ENCODE data around the gene ARHGEF4.
"Not testable (repeated sequence)": the region's sequence is repeated elsewhere in the genome, so short reads cannot be mapped to it uniquely, and the experiment has no call there.

ARHGEF4 gene

GRCh38 chr2:130884013-130884412, 47.3 kb downstream of the ARHGEF4 start:
- no peak for DNase-seq (ENCODE audit: low read depth in 3 of 3, low spot score in 1 of 3)

GRCh38 chr2:130884503-130884902, 47.8 kb downstream of the ARHGEF4 start:
- DNase-seq (ENCODE audit: low read depth in 3 of 3, low spot score in 1 of 3), result no peak

DNA sequence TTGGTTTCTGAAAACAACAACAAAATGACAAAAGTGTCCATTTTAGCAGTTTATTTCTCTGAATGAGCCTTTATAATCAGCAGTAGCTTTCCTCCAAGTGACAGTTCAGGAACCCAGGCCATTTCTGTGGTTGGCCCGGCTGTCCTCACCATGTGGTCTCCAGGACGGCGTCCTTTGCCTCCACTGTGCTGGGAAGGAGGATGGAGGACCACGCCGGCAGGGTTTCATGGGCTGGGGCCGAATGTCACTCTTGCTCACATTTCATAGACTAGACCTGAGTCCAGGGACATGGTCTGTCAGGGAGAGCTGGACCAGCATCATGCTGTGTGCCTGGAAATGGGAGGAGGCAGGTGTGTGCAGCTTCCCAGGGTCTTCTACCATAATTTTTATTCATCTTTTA, 50.9 kb downstream of the ARHGEF4 start:
- no peak for DNase-seq (ENCODE audit: low read depth in 3 of 3, low spot score in 1 of 3)

GRCh38 chr2:130890941-130891669, 54.4 kb downstream of the ARHGEF4 start:
- DNase-seq (ENCODE audit: low read depth in 3 of 3, low spot score in 1 of 3), result no peak

- no peak for DNase-seq (ENCODE audit: low read depth in 3 of 3, low spot score in 1 of 3)
These were observed 55.3 kb downstream of the ARHGEF4 start for GRCh38 chr2:130891966-130892365.

GRCh38 chr2:130892793-130893785, 56.4 kb downstream of the ARHGEF4 start:
- DNase-seq (ENCODE audit: low read depth in 3 of 3, low spot score in 1 of 3), result no peak

GRCh38 chr2:130894326-130894942, 57.7 kb downstream of the ARHGEF4 start:
- DNase-seq (ENCODE audit: low read depth in 3 of 3, low spot score in 1 of 3), result no peak

- DNase-seq (ENCODE audit: low read depth in 3 of 3, low spot score in 1 of 3), result no peak
These were observed 60.1 kb downstream of the ARHGEF4 start for GRCh38 chr2:130896813-130897212.

DNA sequence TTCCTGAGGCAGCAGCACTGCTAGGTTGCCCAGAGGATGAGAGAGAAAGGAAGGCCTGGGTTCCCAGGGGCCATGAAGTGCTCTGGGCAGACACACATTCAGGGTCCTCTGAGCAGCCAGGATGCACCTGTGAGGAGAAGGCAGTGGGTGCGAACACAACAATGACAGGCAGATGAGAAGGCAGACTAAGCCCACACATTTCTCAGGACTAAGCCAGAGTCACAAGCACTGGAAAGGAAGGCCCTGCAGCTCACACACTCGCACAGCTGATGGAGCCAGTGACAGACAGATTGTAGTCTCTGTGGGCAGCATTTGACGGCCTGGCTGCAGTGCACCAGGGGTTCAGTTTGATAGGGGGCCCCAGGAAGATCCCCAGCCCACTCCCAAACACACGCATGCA, 61.8 kb downstream of the ARHGEF4 start:
- no peak for DNase-seq (ENCODE audit: low read depth in 3 of 3, low spot score in 1 of 3)

- no peak for DNase-seq (ENCODE audit: low read depth in 3 of 3, low spot score in 1 of 3)
These were observed 62.6 kb downstream of the ARHGEF4 start for GRCh38 chr2:130899306-130899705.

DNA sequence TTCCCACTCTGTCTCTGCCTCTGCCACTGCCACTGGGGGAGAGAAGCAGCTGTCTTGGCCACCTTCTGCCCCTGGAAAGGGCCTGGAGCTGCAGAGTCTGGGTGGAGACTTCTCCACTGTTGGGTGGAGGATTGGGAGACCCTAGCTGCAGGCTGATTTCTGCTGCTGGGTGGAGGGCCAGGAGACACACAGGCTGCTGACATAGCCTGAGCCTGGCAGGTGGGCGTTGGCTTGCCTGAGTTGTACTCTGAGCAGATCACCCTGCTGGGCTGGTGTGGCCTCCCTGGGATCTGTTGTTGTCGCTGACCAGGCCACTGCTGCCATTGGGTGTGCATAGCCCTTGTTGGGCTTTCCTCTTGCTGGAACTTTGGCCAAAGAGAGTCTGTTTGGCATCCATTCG, 64.3 kb downstream of the ARHGEF4 start:
- no peak for DNase-seq (ENCODE audit: low read depth in 3 of 3, low spot score in 1 of 3)

DNA sequence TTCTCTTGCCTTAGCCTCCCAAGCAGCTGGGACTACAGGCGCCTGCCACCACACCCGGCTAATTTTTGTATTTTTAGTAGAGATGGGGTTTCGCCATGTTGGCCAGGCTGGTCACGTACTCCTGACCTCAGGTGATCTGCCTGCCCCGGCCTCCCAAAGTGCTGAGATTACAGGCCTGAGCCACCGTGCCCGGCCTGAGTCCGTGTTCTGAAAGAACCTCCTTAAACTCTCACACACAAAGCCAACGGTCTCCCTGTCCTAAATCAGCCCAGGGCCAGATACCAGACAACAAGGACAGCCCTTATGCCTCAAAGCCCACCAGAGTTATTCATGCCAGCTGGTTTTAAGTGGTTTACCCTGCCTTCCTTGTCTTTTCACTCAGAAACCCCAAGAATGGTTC, 64.9 kb downstream of the ARHGEF4 start:
- not testable (repeated sequence) for DNase-seq (ENCODE audit: low read depth in 3 of 3, low spot score in 1 of 3)

- no peak for DNase-seq (ENCODE audit: low read depth in 3 of 3, low spot score in 1 of 3)
These were observed 72.1 kb downstream of the ARHGEF4 start for GRCh38 chr2:130908832-130909231.

- no peak for DNase-seq (ENCODE audit: low read depth in 3 of 3, low spot score in 1 of 3)
These were observed 74.2 kb downstream of the ARHGEF4 start for GRCh38 chr2:130910931-130911330.

DNA sequence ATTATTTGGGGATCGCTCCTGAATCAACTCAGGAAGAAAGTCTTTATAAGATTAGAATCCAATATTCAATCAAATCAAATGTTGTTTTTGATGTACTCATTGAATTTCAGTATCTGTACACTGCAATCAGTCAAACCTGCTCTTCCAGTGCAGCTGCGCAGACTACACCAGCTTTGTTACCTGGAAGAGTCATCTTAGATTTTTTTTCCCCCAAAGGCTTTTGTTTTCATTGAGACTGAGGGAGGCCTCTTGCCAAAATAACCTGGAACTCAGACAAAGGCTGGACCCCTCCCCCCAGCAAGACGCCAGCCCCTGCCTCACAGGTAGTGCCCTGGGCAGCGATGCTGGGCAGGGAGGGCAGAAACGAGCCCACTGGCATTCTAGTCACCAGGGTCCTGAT, 74.8 kb downstream of the ARHGEF4 start:
- DNase-seq (ENCODE audit: low read depth in 3 of 3, low spot score in 1 of 3), result no peak

DNA sequence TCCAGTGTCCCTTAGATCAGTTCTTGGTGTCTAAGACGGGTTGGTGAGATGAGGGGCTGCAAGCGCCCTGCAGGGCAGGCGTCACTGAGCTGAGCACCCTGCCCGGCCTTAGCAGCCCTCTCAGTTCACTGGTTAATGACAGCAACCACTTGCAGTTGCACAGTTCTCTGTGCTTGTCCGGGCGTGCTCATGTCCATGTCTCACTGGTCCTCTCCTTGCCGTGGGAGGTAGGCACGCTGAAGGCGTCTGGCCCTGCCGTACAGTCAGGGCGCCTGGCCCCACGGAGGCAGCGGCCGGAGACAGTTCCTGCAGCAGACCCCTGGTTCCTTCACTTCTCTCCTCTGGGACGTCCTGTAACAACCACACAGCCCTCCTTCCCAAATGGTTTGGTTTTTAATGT, 75.3 kb downstream of the ARHGEF4 start:
- no peak for DNase-seq (ENCODE audit: low read depth in 3 of 3, low spot score in 1 of 3)

GRCh38 chr2:130912471-130912870, 75.8 kb downstream of the ARHGEF4 start:
- no peak for DNase-seq (ENCODE audit: low read depth in 3 of 3, low spot score in 1 of 3)

- DNase-seq (ENCODE audit: low read depth in 3 of 3, low spot score in 1 of 3), result no peak
These were observed 77.2 kb downstream of the ARHGEF4 start for GRCh38 chr2:130913891-130914290.

DNA sequence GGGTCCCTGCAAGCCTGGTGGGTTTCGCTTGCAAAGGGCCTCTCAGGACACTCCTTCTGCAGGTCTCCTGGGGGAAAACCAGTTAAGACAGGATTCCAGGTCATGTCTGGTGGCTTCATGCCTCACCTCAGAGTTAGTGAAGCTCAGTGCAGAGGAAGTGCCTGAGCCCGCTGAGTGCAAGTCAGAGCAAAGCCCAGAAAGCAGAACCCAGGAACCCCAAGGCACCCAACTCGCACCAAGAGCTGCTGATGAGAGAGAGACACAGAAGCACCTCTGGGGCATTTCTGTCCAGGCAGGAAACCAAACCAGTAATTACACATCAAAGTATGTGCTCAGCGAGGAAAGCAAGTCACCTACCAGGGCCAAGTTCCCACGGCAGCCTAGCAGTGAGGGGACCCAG, 78.4 kb downstream of the ARHGEF4 start:
- no peak for DNase-seq (ENCODE audit: low read depth in 3 of 3, low spot score in 1 of 3)

DNA sequence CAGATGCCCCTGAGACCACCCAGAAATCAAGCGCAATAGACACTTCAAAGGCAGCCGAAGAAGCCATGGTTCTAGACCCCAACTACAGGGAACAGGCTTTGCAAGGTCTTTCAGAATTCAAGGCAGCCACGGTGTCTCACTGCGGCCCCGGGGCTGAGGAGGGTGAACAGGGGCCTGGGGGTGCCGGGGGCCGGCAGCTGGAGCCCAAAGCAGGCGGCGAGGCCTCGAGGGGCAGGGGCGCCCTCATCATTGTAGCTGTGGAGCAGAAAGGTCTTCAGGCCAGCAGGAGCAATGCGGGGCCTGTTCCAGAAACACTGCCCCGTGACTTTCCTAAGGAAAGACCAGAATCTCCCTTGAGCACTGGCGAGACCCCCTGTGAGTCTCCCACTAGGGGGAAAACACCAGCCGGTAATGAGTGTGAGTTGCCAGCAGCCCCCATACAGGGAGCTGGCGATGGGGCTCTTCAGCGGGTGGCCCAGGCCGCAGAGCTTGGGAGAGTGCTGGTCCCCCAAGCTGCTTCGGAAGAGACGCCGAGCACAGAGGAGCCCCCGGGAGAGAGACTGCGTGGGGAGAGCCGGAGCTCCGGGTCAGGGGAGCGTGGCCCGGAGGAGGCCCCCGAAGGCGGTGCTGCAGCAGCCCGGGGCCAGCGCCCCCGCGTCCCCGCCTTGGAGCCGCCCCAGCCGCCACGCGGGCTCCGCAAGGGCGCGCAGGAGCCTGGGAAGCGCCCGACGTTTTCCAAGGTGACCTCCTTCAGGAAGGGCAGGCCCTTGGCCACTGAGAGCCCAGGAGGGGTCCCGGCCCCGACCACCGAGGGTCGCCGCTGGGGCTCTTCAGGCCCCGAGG, 79.1 kb downstream of the ARHGEF4 start:
- no peak for DNase-seq (ENCODE audit: low read depth in 3 of 3, low spot score in 1 of 3)

DNA sequence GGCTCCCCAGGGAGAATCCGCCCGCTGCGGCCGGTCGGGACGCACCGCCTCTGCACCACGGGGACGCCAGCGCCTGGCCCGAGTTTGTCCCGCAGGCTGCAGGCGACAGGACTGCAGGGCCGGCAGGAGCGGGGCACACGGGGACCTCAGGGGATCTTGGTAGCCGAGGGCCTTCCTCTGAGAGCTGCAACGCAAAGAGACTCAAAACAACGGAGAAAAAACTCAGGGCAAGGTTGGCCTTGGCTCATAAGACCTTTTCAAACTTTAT, 79.7 kb downstream of the ARHGEF4 start:
- no peak for DNase-seq (ENCODE audit: low read depth in 3 of 3, low spot score in 1 of 3)
